Sigmoid colon (tissue), 7 donors: ENCODE data around the gene DSCAM. TPM values are rescaled to one million over a fixed set of nuclear protein-coding genes. Genes with fewer than 3 reads are reported as not detected.

Experiments used
- DNase-seq: peaks from one replicate; pipeline ENCODE4 v3.0.0-alpha.2; 2019
- H3K27ac ChIP-seq, 4 donors: fragments of 200-600 bp; sonication (generic); one replicate each; pipeline ENCODE4 v1.5.1; 2016 to 2019; ENCODE audit warnings: mild to moderate bottlenecking in 1 of 4
- H3K27me3 ChIP-seq, 3 donors: fragments of 200-600 bp; sonication (generic); one replicate each; pipeline ENCODE4 v1.5.1; 2019; ENCODE audit warnings: mild to moderate bottlenecking in 1 of 3
- H3K36me3 ChIP-seq, 4 donors: fragments of 200-600 bp; sonication (generic); one replicate each; pipeline ENCODE4 v1.5.1; 2016 to 2019
- H3K4me1 ChIP-seq, 4 donors: fragments of 200-600 bp; sonication (generic); one replicate each; pipeline ENCODE4 v1.5.1; 2017 to 2019
- H3K4me3 ChIP-seq, 4 donors: fragments of 200-600 bp; sonication (generic); one replicate each; pipeline ENCODE4 v1.5.1; 2017 to 2019; ENCODE audit warnings: mild to moderate bottlenecking in 2 of 4, moderate library complexity in 1 of 4
- H3K9me3 ChIP-seq, 4 donors: fragments of 200-600 bp in 3 of 4; sonication (generic) in 3 of 4; one replicate each; pipeline versions ENCODE4 v1.5.1 to v1.6.1; 2013 to 2019
- EP300 ChIP-seq, 4 donors: sonication (generic); formaldehyde crosslinking; IDR thresholded peaks; one replicate each; pipeline ENCODE4 v1.6.1; 2017; ENCODE audit warnings: antibody characterized with exemption in 4 of 4
- POLR2A ChIP-seq, 2 donors: fragments of 450-650 bp; IDR thresholded peaks; one replicate each; pipeline ENCODE4 v1.6.1; 2016; ENCODE audit warnings: antibody characterized with exemption in 2 of 2, mild to moderate bottlenecking in 2 of 2, moderate library complexity in 2 of 2
- POLR2AphosphoS5 ChIP-seq, 4 donors: sonication (generic); formaldehyde crosslinking; IDR thresholded peaks; one replicate each; pipeline ENCODE4 v1.6.1; 2017; ENCODE audit warnings: antibody characterized with exemption in 4 of 4
- WGBS, 2 donors: extraction: QIAGEN DNeasy Blood & Tissue Kit; methylation state at CpG; one replicate each; pipeline ENCODE4 v1.1.7; 2013; 5-methylcytosine and 5-hydroxymethylcytosine counted together
- intact Hi-C: fragments of 100-400 bp; cut with DNase I; formaldehyde crosslinking; loops from one replicate; pipeline ENCODE4 v1.15.1; 2023
- polyA plus RNA-seq, 3 donors: library from polyadenylated mRNA; stranded (reverse); fragments of 200-250 nt; gene quantifications; one replicate each; pipeline ENCODE4 v1.2.3, GENCODE V29; 2013
- total RNA-seq, 4 donors: library from RNA; depleted of rRNA; stranded (reverse); fragments of >200 nt; gene quantifications; one replicate each; pipeline ENCODE4 v1.1.0, GENCODE V29; 2016
- TF ChIP-seq, protein P1 (sequence below), 4 experiments: fragments of 450-650 bp in 3 of 4; fragments of 200-600 bp in 1 of 4; IDR thresholded peaks; one replicate each; pipeline ENCODE4 v1.5.1; 2016 to 2019; ENCODE audit warnings: antibody characterized with exemption in 4 of 4, mild to moderate bottlenecking in 3 of 4, moderate library complexity in 2 of 4
- donor health status: healthy with polysubstance abuse.
- donor health status: Bipolar disorder and iron deficiency.
- donor health status: healthy.

The DSCAM gene
- total and polyA plus RNA-seq, 7 donors: 0.17 to 0.55 (median 0.33) TPM; not detected in 2

DNA sequence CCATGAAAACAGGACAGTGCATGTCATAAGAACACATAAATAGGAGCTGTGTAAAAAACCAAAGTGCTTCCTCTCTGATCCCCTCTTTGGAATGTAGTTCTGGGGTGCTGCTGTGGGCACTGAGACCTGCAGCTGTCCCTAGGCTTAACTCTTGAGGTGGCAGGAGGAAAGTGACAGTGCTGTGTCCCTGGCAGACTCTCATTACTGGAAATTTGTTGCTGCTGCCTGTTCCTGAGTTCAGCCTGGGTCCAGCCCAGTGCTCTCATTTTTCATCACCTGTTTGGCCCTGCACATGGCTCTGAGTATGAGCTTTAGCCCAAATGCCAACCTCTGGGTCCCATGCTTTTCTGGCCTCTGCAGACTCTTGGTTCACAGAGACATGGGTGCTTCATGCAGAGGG lies 329.3 kb downstream of the DSCAM start:
- Histone ChIP-seq H3K27me3 (no peaks in the 10 kb centered on the region), H3K27ac (no peak overlapping the region), H3K4me1 (no peaks in the 10 kb centered on the region), H3K36me3 (no peaks in the 10 kb centered on the region), H3K9me3 (no peaks in the 10 kb centered on the region), H3K4me3 (no peak overlapping the region)
- TF ChIP-seq EP300 (IDR thresholded peaks at IDR 0.05): no peak
- TF ChIP-seq, protein P1, sequence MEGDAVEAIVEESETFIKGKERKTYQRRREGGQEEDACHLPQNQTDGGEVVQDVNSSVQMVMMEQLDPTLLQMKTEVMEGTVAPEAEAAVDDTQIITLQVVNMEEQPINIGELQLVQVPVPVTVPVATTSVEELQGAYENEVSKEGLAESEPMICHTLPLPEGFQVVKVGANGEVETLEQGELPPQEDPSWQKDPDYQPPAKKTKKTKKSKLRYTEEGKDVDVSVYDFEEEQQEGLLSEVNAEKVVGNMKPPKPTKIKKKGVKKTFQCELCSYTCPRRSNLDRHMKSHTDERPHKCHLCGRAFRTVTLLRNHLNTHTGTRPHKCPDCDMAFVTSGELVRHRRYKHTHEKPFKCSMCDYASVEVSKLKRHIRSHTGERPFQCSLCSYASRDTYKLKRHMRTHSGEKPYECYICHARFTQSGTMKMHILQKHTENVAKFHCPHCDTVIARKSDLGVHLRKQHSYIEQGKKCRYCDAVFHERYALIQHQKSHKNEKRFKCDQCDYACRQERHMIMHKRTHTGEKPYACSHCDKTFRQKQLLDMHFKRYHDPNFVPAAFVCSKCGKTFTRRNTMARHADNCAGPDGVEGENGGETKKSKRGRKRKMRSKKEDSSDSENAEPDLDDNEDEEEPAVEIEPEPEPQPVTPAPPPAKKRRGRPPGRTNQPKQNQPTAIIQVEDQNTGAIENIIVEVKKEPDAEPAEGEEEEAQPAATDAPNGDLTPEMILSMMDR (IDR thresholded peaks at IDR 0.05): no peak
- no peak for TF ChIP-seq POLR2AphosphoS5 (IDR thresholded peaks at IDR 0.05)
- no peak for TF ChIP-seq POLR2A (IDR thresholded peaks at IDR 0.05)
- no peak for DNase-seq
- intact Hi-C loops: no loop called here

DNA sequence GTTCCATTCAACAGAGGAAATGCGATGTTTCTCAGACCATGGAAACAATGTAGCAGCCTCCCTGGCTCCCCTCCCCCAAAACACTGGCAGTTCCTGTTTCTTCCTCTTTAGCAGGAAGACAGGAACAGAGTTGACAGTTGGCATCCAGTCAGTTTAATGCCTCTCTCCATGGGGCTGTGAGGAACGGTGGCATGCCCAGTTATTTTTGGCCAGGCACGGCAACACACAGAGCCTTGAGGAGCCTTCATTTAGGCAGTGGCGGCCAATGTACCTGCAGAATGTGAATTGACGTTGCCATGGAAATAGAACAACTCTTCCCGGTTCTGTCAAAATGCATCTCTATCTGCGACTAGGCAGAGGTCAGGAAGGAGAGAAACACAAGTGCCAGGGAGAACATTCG lies 330.6 kb downstream of the DSCAM start:
- H3K9me3 ChIP-seq: no peaks in the 10 kb centered on the region
- H3K27ac ChIP-seq: no peak overlapping the region
- H3K4me3 ChIP-seq: no peak overlapping the region
- H3K27me3 ChIP-seq: no peaks in the 10 kb centered on the region
- no peaks in the 10 kb centered on the region for H3K36me3 ChIP-seq
- 24 to 49% methylated on average over 8 of the region's 8 CpGs for WGBS, 2 donors
- intact Hi-C loops: no loop called here
- no peaks in the 10 kb centered on the region for H3K4me1 ChIP-seq
- no peak for TF ChIP-seq POLR2A (IDR thresholded peaks at IDR 0.05)
- TF ChIP-seq, protein P1 (IDR thresholded peaks at IDR 0.05): no peak
- TF ChIP-seq EP300 (IDR thresholded peaks at IDR 0.05): no peak
- no peak for TF ChIP-seq POLR2AphosphoS5 (IDR thresholded peaks at IDR 0.05)
- DNase-seq: no peak

DNA sequence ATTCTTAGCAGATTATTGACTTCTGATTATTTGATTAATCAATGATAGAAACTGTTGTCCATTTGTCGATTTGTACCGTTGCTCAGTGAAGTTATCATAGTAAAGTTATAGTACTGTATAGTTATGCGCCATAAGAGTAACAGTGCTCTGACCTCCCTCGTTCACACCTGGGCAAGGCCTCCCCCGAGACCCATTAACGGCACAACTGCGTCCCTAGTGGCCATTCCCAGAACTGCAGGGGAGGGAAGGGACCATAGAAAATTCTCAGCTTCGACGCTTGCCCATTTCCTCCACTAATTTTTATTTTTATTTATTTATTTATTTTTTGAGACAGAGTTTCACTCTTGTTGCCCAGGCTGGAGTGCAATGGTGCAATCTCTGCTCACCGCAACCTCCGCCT lies 334.4 kb downstream of the DSCAM start:
- intact Hi-C loops: no loop called here
- no peak for DNase-seq
- Histone ChIP-seq H3K4me3 (no peak overlapping the region), H3K27me3 (no peaks in the 10 kb centered on the region), H3K4me1 (peaks cover 0 to 10% (median 2%) of the 10 kb centered on the region in 4 donors), H3K27ac (no peak overlapping the region), H3K9me3 (no peaks in the 10 kb centered on the region), H3K36me3 (no peaks in the 10 kb centered on the region)
- TF ChIP-seq, protein P1 (IDR thresholded peaks at IDR 0.05): peak in 1 of 4 experiments; percentile 31
- TF ChIP-seq POLR2A (IDR thresholded peaks at IDR 0.05) (no peak), POLR2AphosphoS5 (IDR thresholded peaks at IDR 0.05) (no peak)
- WGBS, 2 donors: 78 to 86% methylated on average over 11 of the region's 11 CpGs

DNA sequence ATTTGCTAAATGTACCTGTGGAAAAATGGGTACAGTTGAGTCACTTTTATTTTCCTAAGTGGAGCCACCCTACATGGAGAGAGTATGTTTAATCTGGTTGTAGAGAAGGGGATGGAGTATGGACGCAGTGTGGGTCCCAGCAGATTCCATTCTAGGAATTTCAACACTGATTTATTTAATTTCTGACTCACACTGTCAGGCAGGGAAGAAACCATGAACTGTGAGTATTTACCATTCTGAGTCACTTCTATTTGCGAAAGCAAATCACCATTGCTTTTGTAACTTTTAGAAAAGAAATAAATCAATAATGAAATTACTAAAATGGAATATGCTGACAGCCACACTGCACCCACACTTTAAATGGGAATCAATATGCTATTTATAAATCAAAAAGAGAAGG lies 339.0 kb downstream of the DSCAM start:
- DNase-seq: no peak
- no peaks in the 10 kb centered on the region for H3K36me3 ChIP-seq
- H3K9me3 ChIP-seq: no peaks in the 10 kb centered on the region
- no peaks in the 10 kb centered on the region for H3K27me3 ChIP-seq
- no peak overlapping the region for H3K4me3 ChIP-seq
- H3K27ac ChIP-seq: no peak overlapping the region
- intact Hi-C loops: no loop called here
- TF ChIP-seq, protein P1 (IDR thresholded peaks at IDR 0.05): no peak
- TF ChIP-seq POLR2A (IDR thresholded peaks at IDR 0.05) (no peak), EP300 (IDR thresholded peaks at IDR 0.05) (no peak), POLR2AphosphoS5 (IDR thresholded peaks at IDR 0.05) (no peak)
- whole genome bisulfite sequencing, 2 donors: 56 to 72% methylated on average over 2 of the region's 2 CpGs
- peaks cover 0 to 10% (median 2%) of the 10 kb centered on the region in 4 donors for H3K4me1 ChIP-seq

DNA sequence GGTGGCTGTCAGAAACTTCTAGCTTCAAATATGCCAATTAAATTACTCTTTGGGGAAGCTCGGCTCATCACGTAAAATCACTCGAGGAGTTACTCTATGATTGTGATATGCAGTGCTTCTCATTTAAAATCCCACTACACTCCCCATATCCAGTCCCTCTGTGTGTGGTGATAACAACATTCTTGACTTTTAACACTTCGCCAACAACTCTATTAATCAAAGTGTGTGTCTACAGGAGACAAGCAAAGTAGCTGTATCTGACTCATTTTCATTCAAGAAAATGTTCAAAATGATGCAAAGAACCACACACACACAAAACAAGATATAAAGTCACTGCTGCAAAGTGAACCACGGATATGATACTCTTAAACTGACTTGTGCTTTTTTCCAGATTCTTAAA lies 341.3 kb downstream of the DSCAM start:
- 75 to 76% methylated on average over 5 of the region's 5 CpGs for WGBS, 2 donors
- Histone ChIP-seq H3K27ac (no peak overlapping the region), H3K9me3 (no peaks in the 10 kb centered on the region), H3K4me1 (peaks cover 0 to 10% (median 2%) of the 10 kb centered on the region in 4 donors), H3K4me3 (no peak overlapping the region), H3K27me3 (no peaks in the 10 kb centered on the region), H3K36me3 (no peaks in the 10 kb centered on the region)
- intact Hi-C loops: no loop called here
- TF ChIP-seq POLR2A (IDR thresholded peaks at IDR 0.05) (no peak), EP300 (IDR thresholded peaks at IDR 0.05) (no peak), POLR2AphosphoS5 (IDR thresholded peaks at IDR 0.05) (no peak)
- no peak for DNase-seq
